ENCODE results near the gene ME1. TPM values are rescaled to one million over a fixed set of nuclear protein-coding genes. Genes with fewer than 3 reads are reported as not detected.
A peak's percentile ranks its signal among the peaks of the same experiment; 100 is the strongest.
"Not testable (repeated sequence)": the region's sequence is repeated elsewhere in the genome, so short reads cannot be mapped to it uniquely, and the experiment has no call there.

ME1 gene
- total RNA-seq, 1 donor: 27.9 TPM

DNA sequence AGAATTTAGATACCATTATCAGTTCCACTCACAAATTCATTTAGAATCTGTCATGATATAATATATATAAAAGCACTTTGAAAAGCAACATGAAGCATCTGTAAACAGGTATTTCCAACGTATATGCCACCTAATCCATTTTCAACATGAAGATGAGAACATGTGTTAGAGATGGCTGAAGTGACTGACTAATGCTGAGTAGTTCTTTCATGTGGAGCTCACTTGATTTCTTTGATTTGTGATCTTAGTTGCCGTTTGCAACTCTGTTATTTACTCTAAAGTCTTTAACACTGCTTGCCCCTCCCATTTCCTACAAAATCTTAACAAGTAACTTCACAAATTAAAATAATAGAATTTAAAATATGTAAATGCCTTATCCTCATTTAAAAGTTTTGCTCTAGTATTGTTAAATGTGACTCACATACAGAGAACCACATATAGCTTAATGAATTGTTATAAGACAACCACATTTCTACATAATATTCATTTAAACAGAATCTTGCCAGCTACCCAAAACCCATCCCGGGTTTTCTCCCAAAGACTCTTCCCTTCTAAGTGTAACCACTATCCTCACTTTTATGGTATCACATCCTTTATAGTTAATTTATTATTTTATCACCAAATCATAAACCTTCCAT lies 78.3 kb downstream of the ME1 start:
- Histone ChIP-seq H3K4me1 (ENCODE audit: insufficient read depth, low read length) (no peaks in the 10 kb centered on the region), H3K79me2 (ENCODE audit: insufficient read depth, low read length) (no peaks in the 10 kb centered on the region)

DNA sequence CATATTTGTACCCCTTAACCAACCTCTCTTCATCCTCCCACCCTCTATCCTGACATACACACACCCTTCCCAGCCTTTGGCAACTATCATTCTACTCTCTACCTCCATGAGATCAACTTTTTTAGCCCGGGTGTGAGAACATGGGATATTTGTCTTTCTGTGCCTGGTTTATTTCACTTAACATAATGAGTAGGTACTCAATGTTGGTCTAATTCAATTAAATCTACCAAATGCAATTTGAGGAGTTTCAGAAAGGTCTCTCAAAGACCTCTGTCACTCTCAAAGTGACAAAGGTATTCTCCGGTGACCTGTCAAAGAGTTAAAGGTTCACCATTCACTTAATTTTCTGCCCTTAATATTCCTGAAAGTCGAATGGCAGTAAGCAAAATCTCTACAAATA lies 87.7 kb downstream of the ME1 start:
- Histone ChIP-seq H3K9me3 (ENCODE audit: low read depth, low read length) (no peaks in the 10 kb centered on the region), H3K36me3 (ENCODE audit: insufficient read depth, low read length) (no peaks in the 10 kb centered on the region), H3K4me1 (ENCODE audit: insufficient read depth, low read length) (no peaks in the 10 kb centered on the region), H4K20me1 (ENCODE audit: insufficient read depth, low read length) (no peaks in the 10 kb centered on the region), H2AFZ (ENCODE audit: low read length) (no peak overlapping the region), H3K27ac (ENCODE audit: low read depth, low read length) (no peak overlapping the region), H3K4me3 (ENCODE audit: insufficient read depth, low read length) (no peak overlapping the region), H3K79me2 (ENCODE audit: insufficient read depth, low read length) (no peaks in the 10 kb centered on the region), H3K4me2 (ENCODE audit: insufficient read depth, low read length) (no peak overlapping the region), H3K27me3 (ENCODE audit: insufficient read depth, low read length) (no peaks in the 10 kb centered on the region)
- TF ChIP-seq, protein P1, sequence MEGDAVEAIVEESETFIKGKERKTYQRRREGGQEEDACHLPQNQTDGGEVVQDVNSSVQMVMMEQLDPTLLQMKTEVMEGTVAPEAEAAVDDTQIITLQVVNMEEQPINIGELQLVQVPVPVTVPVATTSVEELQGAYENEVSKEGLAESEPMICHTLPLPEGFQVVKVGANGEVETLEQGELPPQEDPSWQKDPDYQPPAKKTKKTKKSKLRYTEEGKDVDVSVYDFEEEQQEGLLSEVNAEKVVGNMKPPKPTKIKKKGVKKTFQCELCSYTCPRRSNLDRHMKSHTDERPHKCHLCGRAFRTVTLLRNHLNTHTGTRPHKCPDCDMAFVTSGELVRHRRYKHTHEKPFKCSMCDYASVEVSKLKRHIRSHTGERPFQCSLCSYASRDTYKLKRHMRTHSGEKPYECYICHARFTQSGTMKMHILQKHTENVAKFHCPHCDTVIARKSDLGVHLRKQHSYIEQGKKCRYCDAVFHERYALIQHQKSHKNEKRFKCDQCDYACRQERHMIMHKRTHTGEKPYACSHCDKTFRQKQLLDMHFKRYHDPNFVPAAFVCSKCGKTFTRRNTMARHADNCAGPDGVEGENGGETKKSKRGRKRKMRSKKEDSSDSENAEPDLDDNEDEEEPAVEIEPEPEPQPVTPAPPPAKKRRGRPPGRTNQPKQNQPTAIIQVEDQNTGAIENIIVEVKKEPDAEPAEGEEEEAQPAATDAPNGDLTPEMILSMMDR (IDR thresholded peaks at IDR 0.05; ENCODE audit: extremely low read depth, low read depth, low read length): no peak
- DNase-seq (ENCODE audit: insufficient read length, low spot score, missing footprints): no peak

More for the DNA sequence above, 78.3 kb downstream of the ME1 start:
- Histone ChIP-seq H3K4me3 (ENCODE audit: insufficient read depth, low read length) (no peak overlapping the region), H3K36me3 (ENCODE audit: insufficient read depth, low read length) (no peaks in the 10 kb centered on the region), H4K20me1 (ENCODE audit: insufficient read depth, low read length) (no peaks in the 10 kb centered on the region), H3K27me3 (ENCODE audit: insufficient read depth, low read length) (no peaks in the 10 kb centered on the region), H3K4me2 (ENCODE audit: insufficient read depth, low read length) (no peak overlapping the region), H2AFZ (ENCODE audit: low read length) (no peak overlapping the region), H3K9me3 (ENCODE audit: low read depth, low read length) (no peaks in the 10 kb centered on the region), H3K27ac (ENCODE audit: low read depth, low read length) (no peak overlapping the region)
- peak; percentile 29 for DNase-seq (ENCODE audit: insufficient read length, low spot score, missing footprints)
- TF ChIP-seq, protein P1 (IDR thresholded peaks at IDR 0.05; ENCODE audit: extremely low read depth, low read depth, low read length): no peak

GRCh38 chr6:83341765-83342164 lies 89.1 kb downstream of the ME1 start:
- no peaks in the 10 kb centered on the region for H3K4me1 ChIP-seq (ENCODE audit: insufficient read depth, low read length)
- H2AFZ ChIP-seq (ENCODE audit: low read length): no peak overlapping the region
- H3K4me2 ChIP-seq (ENCODE audit: insufficient read depth, low read length): no peak overlapping the region
- TF ChIP-seq, protein P1 (IDR thresholded peaks at IDR 0.05; ENCODE audit: extremely low read depth, low read depth, low read length): no peak
- no peaks in the 10 kb centered on the region for H4K20me1 ChIP-seq (ENCODE audit: insufficient read depth, low read length)
- no peak for DNase-seq (ENCODE audit: insufficient read length, low spot score, missing footprints)
- no peak overlapping the region for H3K4me3 ChIP-seq (ENCODE audit: insufficient read depth, low read length)
- H3K36me3 ChIP-seq (ENCODE audit: insufficient read depth, low read length): no peaks in the 10 kb centered on the region
- no peak overlapping the region for H3K27ac ChIP-seq (ENCODE audit: low read depth, low read length)
- H3K27me3 ChIP-seq (ENCODE audit: insufficient read depth, low read length): no peaks in the 10 kb centered on the region
- H3K9me3 ChIP-seq (ENCODE audit: low read depth, low read length): no peaks in the 10 kb centered on the region
- H3K79me2 ChIP-seq (ENCODE audit: insufficient read depth, low read length): no peaks in the 10 kb centered on the region

DNA sequence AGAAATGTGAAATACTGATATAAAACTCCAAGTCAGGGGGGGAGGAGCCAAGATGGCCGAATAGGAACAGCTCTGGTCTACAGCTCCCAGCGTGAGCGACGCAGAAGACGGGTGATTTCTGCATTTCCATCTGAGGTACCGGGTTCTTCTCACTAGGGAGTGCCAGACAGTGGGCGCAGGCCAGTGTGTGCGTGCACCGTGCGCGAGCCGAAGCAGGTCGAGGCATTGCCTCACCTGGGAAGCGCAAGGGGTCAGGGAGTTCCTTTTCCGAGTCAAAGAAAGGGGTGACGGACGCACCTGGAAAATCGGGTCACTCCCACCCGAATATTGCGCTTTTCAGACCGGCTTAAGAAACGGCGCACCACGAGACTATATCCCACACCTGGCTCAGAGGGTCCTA lies 96.9 kb downstream of the ME1 start:
- not testable (repeated sequence) for H3K4me3 ChIP-seq (ENCODE audit: insufficient read depth, low read length); DNase-seq (ENCODE audit: insufficient read length, low spot score, missing footprints); H3K27ac ChIP-seq (ENCODE audit: low read depth, low read length); H3K4me2 ChIP-seq (ENCODE audit: insufficient read depth, low read length); H3K27me3 ChIP-seq (ENCODE audit: insufficient read depth, low read length); H3K9me3 ChIP-seq (ENCODE audit: low read depth, low read length); H4K20me1 ChIP-seq (ENCODE audit: insufficient read depth, low read length); H3K36me3 ChIP-seq (ENCODE audit: insufficient read depth, low read length); H3K4me1 ChIP-seq (ENCODE audit: insufficient read depth, low read length); H3K79me2 ChIP-seq (ENCODE audit: insufficient read depth, low read length); H2AFZ ChIP-seq (ENCODE audit: low read length)

All from osteoblast (primary cell).